Large intestine (tissue), 3 donors: ENCODE data around the gene CPVL. TPM values are rescaled to one million over a fixed set of nuclear protein-coding genes. Genes with fewer than 3 reads are reported as not detected.
A peak's percentile ranks its signal among the peaks of the same experiment; 100 is the strongest.

Experiments
- DNase-seq, 2 donors: peaks; one replicate each; pipeline versions ENCODE4 v3.0.0 to v3.0.0-alpha.2; 2013
- H3K27ac ChIP-seq: one replicate; pipeline ENCODE4 v1.5.1; 2013; ENCODE audit warnings: low read length
- H3K27me3 ChIP-seq: 2 replicates; pipeline ENCODE4 v1.6.1; 2013; ENCODE audit warnings: low read length; ENCODE audit not compliant: control insufficient read depth, insufficient read depth
- H3K36me3 ChIP-seq: 2 replicates; pipeline ENCODE4 v1.6.1; 2013; ENCODE audit warnings: low read length; ENCODE audit not compliant: control insufficient read depth, insufficient read depth
- H3K4me1 ChIP-seq: one replicate; pipeline ENCODE4 v1.6.1; 2013; ENCODE audit warnings: low read length; ENCODE audit not compliant: control insufficient read depth, insufficient read depth
- H3K4me3 ChIP-seq: one replicate; pipeline ENCODE4 v1.5.1; 2013; ENCODE audit warnings: low read length
- H3K9me3 ChIP-seq: one replicate; pipeline ENCODE4 v1.6.1; 2013; ENCODE audit warnings: mild to moderate bottlenecking, low read depth, low read length, moderate library complexity; ENCODE audit not compliant: control insufficient read depth
- WGBS: methylation state at CpG from one replicate; pipeline ENCODE4 v1.1.5; 2013; ENCODE audit warnings: low lambda C conversion rate; ENCODE audit not compliant: insufficient coverage; 5-methylcytosine and 5-hydroxymethylcytosine counted together
- polyA plus RNA-seq: library from polyadenylated mRNA; unstranded; fragments of 120-200 nt; gene quantifications from one replicate; pipeline ENCODE4 v1.2.1, GENCODE V29; 2013

Gene CPVL
- polyA plus RNA-seq, 1 donor = 333 TPM

DNA sequence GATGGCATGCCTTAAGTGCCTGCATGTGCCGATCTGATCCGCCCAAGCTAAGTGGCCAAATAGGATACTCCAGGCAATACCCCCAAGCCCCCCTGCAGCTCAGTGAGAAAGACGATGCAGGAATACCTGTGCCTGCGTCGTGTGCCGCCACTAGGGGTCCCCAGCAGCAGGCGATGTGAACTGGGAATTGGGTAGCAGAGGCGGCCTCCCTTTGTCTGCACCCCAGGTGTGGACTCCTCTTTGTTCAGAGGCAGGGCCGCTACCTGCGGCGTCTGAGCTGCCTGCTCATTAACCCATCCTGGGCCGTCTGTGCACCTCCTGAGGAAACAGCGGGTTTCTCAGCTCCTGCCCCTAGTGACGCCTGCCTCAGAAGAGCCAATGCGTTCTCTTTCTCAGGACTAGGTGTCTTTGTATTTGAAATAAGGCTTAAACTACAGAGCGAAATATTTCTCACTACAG lies 43.4 kb upstream of the CPVL start:
- Histone ChIP-seq H3K9me3 (no peaks in the 10 kb centered on the region), H3K4me1 (peaks cover 23% of the 10 kb centered on the region), H3K4me3 (peak overlapping the region; percentile 25), H3K36me3 (no peaks in the 10 kb centered on the region), H3K27me3 (peaks cover 3% of the 10 kb centered on the region), H3K27ac (peak overlapping the region; percentile 47)
- WGBS = 20% methylated on average over 1 of the region's 16 CpGs
- peak; percentile 48 to 75 for DNase-seq

DNA sequence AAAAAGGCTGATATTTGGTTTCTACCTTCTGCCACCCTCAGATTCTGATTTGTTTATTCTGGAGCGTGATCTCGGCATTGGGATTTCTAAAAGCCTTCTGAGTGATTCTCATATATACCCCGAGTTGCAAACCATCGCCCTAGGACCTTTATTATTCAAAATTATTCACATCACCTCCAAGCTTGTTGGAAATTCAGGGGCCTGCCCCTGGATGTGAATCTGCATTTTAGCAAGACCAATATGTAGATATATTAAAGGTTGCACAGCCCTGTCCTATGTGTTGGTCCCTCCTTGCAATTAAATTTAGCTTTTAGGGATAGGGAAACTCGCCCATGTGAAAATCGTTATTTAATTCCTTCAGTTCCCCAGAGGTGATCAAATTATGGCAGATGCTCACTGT lies 39.3 kb upstream of the CPVL start:
- Histone ChIP-seq H3K4me1 (peaks cover 11% of the 10 kb centered on the region), H3K36me3 (no peaks in the 10 kb centered on the region), H3K9me3 (no peaks in the 10 kb centered on the region), H3K27ac (no peak overlapping the region), H3K4me3 (no peak overlapping the region), H3K27me3 (no peaks in the 10 kb centered on the region)
- WGBS = 100% methylated on average over 2 of the region's 6 CpGs
- no peak for DNase-seq

DNA sequence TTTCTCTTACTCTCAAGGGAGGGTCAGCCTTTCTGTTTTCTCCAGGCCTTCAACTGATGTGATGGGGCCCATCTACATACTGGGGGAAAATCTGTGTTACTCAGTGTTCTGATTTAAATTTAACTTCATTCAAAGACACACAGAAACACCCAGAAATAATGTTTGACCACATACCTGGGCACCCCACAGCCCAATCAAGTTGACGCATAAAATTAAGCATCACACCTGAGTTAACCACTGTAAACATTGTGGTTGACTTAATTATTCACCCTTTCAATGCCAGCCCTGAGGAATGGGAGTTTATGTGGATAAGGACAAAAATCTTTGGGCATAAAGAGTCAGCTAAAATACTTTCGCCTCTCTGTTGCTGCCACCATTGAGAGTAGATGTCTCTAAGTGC lies 38.3 kb upstream of the CPVL start:
- no peak for DNase-seq
- H3K27ac ChIP-seq = no peak overlapping the region
- peaks cover 4% of the 10 kb centered on the region for H3K4me1 ChIP-seq
- H3K27me3 ChIP-seq = no peaks in the 10 kb centered on the region
- no CpG with 5 or more reads among the region's 2 CpGs for WGBS
- H3K36me3 ChIP-seq = no peaks in the 10 kb centered on the region
- H3K4me3 ChIP-seq = no peak overlapping the region
- H3K9me3 ChIP-seq = no peaks in the 10 kb centered on the region

DNA sequence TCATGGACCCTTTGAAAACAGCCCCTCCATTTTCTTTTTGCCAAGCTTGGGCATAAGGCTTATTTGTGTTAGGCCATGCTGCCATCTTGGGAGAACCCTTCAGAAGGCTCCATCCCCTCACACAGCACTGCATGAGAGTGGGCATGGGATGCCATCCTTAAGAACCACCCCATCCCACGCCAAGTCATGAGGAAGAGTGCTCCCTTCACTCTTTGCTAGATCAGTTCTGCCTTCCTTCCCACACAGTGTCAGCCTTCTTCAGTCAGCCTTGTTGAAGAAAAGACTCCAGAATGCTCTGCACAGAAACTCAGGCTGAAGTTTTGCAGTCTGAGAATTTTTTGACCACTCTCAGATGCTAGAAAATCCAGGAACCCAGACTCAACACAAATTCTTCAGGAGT lies 32.8 kb upstream of the CPVL start:
- Histone ChIP-seq H3K4me1 (no peaks in the 10 kb centered on the region), H3K27ac (no peak overlapping the region), H3K36me3 (no peaks in the 10 kb centered on the region), H3K4me3 (no peak overlapping the region), H3K9me3 (no peaks in the 10 kb centered on the region), H3K27me3 (no peaks in the 10 kb centered on the region)
- WGBS = no CpG with 5 or more reads among the region's 1 CpG
- no peak for DNase-seq

DNA sequence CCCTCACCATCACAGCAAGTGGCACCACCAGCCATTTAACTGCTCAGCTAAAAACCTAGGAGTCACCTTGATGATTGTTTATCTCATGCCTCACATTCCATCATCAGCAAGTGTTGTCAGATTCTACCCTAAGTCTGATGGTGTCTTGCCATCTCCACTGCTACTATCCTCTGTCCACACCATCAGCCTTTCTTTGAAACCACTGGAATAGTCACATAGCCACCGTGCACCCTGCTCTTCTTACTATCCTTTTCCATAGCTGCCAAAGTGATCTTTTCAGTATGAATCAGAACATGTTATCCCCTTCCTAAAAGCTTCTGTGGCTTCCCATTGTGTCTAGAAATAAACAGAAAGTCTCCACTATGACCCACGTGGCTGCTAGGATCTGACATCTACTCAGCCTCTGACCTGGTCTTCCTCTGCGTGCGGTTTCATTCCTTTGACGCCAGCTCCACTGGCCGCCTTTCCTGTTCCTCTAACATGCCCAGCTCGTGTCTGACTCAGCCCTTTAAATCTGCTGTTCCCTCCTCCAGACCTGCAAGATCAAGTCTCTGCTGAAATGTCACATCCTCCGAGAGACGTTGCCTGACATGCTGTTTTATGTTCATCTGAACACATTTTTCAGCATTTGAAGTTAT lies 31.7 kb upstream of the CPVL start:
- WGBS = 67% methylated on average over 3 of the region's 9 CpGs
- H3K4me1 ChIP-seq = no peaks in the 10 kb centered on the region
- H3K27me3 ChIP-seq = no peaks in the 10 kb centered on the region
- DNase-seq = no peak
- no peaks in the 10 kb centered on the region for H3K36me3 ChIP-seq
- H3K9me3 ChIP-seq = no peaks in the 10 kb centered on the region
- no peak overlapping the region for H3K27ac ChIP-seq
- no peak overlapping the region for H3K4me3 ChIP-seq

DNA sequence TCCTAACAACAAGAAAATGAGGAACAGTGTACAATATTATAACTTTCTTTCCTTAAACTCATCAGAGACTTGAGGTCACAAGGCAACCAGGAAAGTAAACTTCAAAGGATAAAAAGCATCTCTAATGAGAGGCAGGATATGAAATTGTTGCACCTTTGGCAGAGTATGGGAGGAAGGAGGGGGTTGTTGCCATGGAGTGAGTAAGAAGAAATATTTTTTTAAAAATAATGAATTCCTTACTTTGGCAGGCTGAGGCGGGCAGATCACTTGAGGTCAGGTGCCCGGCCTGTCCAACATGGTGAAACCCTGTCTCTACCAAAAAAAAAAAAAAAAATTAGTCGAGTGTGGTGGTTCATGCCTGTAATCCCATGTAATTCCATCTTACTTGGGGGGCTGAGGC lies 27.1 kb upstream of the CPVL start:
- Histone ChIP-seq H3K36me3 (no peaks in the 10 kb centered on the region), H3K9me3 (no peaks in the 10 kb centered on the region), H3K27me3 (no peaks in the 10 kb centered on the region), H3K4me1 (no peaks in the 10 kb centered on the region), H3K4me3 (no peak overlapping the region), H3K27ac (no peak overlapping the region)
- WGBS = no CpG with 5 or more reads among the region's 3 CpGs
- no peak for DNase-seq

DNA sequence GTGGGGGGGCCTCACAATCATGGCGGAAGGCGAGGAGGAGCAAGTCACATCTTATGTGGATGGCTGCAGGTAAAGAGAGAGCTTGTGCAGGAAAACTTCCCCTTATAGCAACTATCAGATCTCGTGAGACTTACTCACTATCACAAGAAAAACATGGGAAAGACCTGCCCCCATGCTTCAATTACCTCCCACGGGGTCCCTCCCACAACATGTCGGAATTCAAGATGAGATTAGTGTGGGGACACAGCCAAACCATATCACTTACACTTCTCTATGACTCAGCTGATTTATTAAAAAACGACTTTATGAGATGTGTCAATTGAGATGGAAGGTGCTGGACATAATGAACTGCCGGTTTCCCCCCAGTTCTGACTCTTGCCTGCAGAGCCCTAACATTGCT lies 24.4 kb upstream of the CPVL start:
- H3K27me3 ChIP-seq = no peaks in the 10 kb centered on the region
- no peak overlapping the region for H3K27ac ChIP-seq
- no CpG with 5 or more reads among the region's 7 CpGs for WGBS
- no peaks in the 10 kb centered on the region for H3K4me1 ChIP-seq
- no peaks in the 10 kb centered on the region for H3K36me3 ChIP-seq
- DNase-seq = no peak
- peaks cover 4% of the 10 kb centered on the region for H3K9me3 ChIP-seq
- no peak overlapping the region for H3K4me3 ChIP-seq

DNA sequence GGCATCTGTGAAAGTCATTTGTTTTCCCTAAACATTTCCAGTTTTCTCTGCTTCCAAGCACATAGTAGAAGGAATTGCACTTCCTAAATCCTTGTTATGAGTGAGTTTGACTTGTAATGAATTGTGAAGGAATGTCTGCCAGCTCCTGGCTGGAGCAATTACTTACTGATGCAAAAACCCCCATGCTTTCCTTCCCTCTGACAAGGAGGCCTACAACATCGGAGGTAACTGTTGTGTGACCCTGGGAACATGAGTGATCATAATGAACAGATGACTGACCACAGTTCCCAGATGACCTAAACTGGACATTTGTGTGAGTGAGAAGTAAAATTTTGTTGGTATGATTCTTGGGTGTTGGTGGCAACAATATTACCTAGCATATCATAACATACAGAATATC lies 21.4 kb upstream of the CPVL start:
- no peak for DNase-seq
- WGBS = no CpG with 5 or more reads among the region's 1 CpG
- no peaks in the 10 kb centered on the region for H3K36me3 ChIP-seq
- H3K4me3 ChIP-seq = no peak overlapping the region
- H3K27me3 ChIP-seq = no peaks in the 10 kb centered on the region
- peaks cover 7% of the 10 kb centered on the region for H3K9me3 ChIP-seq
- H3K4me1 ChIP-seq = no peaks in the 10 kb centered on the region
- H3K27ac ChIP-seq = no peak overlapping the region

DNA sequence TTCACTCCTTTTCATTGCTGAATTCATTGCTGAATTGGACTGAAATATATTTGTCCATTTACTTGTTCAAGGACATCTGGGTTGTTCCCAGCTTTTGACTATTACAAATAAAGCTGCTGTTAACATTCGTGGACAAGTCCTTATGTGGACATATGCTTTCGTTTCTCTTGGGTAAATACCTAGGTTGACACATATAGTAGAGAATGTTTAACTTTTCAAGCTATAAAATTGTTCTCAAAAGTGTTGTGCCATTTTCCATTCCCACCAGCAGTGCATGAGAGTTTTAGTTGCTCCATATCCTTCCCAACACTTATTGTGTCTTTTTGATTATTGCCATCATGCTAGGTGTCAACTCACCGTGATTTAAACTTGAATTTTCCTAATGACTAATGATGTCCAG lies 17.5 kb upstream of the CPVL start:
- DNase-seq = peak; percentile 31 to 71
- H3K4me3 ChIP-seq = no peak overlapping the region
- WGBS = 54% methylated on average over 2 of the region's 3 CpGs
- peak overlapping the region; percentile 40 for H3K27ac ChIP-seq
- H3K9me3 ChIP-seq = peaks cover 7% of the 10 kb centered on the region
- H3K36me3 ChIP-seq = no peaks in the 10 kb centered on the region
- H3K4me1 ChIP-seq = no peaks in the 10 kb centered on the region
- no peaks in the 10 kb centered on the region for H3K27me3 ChIP-seq

DNA sequence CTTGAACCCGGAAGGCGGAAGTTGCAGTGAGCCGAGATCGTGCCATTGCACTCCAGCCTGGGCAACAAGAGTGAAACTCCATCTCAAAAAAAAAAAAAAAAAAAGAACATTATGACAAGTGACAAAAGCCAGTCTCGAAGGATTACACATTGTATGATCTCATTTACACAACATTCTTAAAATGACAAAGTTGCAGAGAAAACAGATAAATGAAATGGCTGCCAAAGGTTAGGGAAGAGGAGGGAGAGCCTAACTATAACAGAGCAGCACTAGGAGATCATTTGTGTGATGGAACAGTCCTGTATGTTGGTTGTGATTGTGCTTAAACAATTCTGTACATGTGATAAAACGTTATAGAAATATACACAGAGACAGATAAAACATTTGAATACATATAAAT lies 16.2 kb upstream of the CPVL start:
- Histone ChIP-seq H3K36me3 (no peaks in the 10 kb centered on the region), H3K9me3 (peaks cover 7% of the 10 kb centered on the region), H3K4me3 (no peak overlapping the region), H3K27ac (no peak overlapping the region), H3K27me3 (no peaks in the 10 kb centered on the region), H3K4me1 (no peaks in the 10 kb centered on the region)
- DNase-seq = no peak
- 62% methylated on average over 2 of the region's 6 CpGs for WGBS

DNA sequence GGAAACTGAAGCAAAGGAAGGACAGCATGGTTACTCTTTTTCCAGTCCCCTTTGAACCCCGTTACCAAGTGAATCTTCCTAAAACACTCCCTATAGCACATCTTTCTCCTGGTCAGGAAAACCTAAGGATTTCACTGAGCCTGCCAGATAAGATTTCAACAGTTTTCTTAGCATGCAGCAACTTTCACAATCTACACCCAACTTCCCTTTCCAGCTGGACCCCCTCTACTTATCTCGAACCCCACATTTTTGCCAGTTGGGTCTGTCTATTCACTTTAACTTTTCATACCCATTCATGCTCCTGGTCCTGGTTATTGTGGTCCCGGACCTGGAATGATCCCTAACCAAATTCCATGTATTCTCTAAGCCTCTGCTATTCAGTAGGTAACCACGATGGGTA lies 14.9 kb upstream of the CPVL start:
- H3K4me3 ChIP-seq = no peak overlapping the region
- no peak for DNase-seq
- H3K27ac ChIP-seq = no peak overlapping the region
- H3K36me3 ChIP-seq = no peaks in the 10 kb centered on the region
- H3K9me3 ChIP-seq = peaks cover 7% of the 10 kb centered on the region
- WGBS = 75% methylated on average over 1 of the region's 4 CpGs
- H3K4me1 ChIP-seq = no peaks in the 10 kb centered on the region
- no peaks in the 10 kb centered on the region for H3K27me3 ChIP-seq
